A549 (cell line): ENCODE results near the gene FLRT3.

Source experiments
- EP300 ChIP-seq, 2 experiments: fragments of >200 bp; sonication (Bioruptor Twin); formaldehyde crosslinking; IDR thresholded peaks; 2 replicates in 1 of 2; 3 replicates in 1 of 2; pipeline ENCODE4 v1.6.1; 2016 to 2017
- HDAC2 ChIP-seq: fragments of 200-600 bp; sonication (generic); IDR thresholded peaks from 2 replicates; pipeline ENCODE4 v1.6.1; 2016
- JUNB ChIP-seq: fragments of >200 bp; sonication (Bioruptor Twin); formaldehyde crosslinking; IDR thresholded peaks from 2 replicates; pipeline ENCODE4 v1.6.1; 2016
- KDM5A ChIP-seq: fragments of 200-600 bp; sonication (generic); IDR thresholded peaks from 2 replicates; pipeline ENCODE4 v1.6.1; 2016; ENCODE audit warnings: antibody characterized with exemption, mild to moderate bottlenecking
- NR3C1 ChIP-seq: fragments of >200 bp; sonication (Bioruptor Twin); formaldehyde crosslinking; IDR thresholded peaks from 3 replicates; pipeline ENCODE4 v1.6.1; 2017
- POLR2A ChIP-seq: IDR thresholded peaks from 2 replicates; pipeline ENCODE4 v1.6.1; 2012; ENCODE audit warnings: mild to moderate bottlenecking, low read length
- SMC3 ChIP-seq: fragments of >200 bp; sonication (Bioruptor Twin); formaldehyde crosslinking; IDR thresholded peaks from 3 replicates; pipeline ENCODE4 v1.6.1; 2018; ENCODE audit warnings: inconsistent platforms
- ZNF302 ChIP-seq: fragments of 250-450 bp; sonication (Bioruptor Pico); IDR thresholded peaks from 2 replicates; pipeline ENCODE4 v1.9.0; 2021; ENCODE audit warnings: inconsistent platforms, mild to moderate bottlenecking, moderate library complexity
- TF ChIP-seq, protein P1 (sequence below): fragments of >200 bp; sonication (Bioruptor Twin); formaldehyde crosslinking; IDR thresholded peaks from 3 replicates; pipeline ENCODE4 v1.5.1; 2016
- TF ChIP-seq, protein P2 (sequence below): fragments of 250-450 bp; sonication (Bioruptor Pico); IDR thresholded peaks from 2 replicates; pipeline ENCODE4 v1.5.0; 2021; ENCODE audit warnings: mild to moderate bottlenecking, moderate library complexity, borderline replicate concordance

DNA sequence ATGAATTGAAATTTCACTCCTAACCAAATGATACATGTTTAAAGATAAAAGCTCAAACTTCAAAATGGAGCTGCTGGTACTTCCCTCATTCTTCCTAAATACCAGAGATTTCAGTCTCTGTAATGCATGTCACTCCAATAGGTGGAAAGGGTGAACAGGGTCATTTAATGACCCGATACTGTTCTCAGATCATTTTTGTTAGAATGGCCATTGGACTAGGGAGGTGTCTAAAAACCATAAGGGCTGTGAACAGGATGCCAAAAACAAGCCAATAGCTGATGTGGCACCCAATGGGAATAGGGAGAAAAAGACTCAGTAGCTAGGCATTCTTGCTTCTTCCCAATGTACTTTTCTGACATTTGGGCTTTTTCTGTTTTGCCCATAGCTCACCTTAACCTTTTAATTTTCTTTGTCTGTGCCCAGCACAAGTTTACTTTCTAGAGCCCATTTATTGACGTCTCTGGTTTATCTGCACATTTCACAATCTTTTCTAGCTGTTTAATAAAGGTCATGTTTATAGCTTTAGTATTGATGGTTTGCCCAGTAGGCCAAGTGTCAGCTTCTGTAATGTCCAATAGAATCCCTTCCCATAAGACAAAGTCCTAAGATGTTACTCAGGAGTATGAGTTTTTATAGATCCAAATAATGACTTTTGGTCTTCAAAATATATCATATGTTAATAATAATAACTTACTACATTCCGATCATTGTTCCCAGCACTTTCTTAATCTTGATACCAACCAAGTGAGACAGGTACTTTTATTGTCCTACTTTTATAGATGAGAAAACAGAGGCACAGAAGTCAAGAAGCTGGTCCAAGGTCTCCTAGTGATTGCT lies 24.3 kb upstream of the FLRT3 start:
- TF ChIP-seq ZNF302, result no peak
- TF ChIP-seq, protein P1, sequence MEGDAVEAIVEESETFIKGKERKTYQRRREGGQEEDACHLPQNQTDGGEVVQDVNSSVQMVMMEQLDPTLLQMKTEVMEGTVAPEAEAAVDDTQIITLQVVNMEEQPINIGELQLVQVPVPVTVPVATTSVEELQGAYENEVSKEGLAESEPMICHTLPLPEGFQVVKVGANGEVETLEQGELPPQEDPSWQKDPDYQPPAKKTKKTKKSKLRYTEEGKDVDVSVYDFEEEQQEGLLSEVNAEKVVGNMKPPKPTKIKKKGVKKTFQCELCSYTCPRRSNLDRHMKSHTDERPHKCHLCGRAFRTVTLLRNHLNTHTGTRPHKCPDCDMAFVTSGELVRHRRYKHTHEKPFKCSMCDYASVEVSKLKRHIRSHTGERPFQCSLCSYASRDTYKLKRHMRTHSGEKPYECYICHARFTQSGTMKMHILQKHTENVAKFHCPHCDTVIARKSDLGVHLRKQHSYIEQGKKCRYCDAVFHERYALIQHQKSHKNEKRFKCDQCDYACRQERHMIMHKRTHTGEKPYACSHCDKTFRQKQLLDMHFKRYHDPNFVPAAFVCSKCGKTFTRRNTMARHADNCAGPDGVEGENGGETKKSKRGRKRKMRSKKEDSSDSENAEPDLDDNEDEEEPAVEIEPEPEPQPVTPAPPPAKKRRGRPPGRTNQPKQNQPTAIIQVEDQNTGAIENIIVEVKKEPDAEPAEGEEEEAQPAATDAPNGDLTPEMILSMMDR, result no peak
- no peak for TF ChIP-seq NR3C1
- no peak for TF ChIP-seq POLR2A
- TF ChIP-seq SMC3, result no peak
- no peak for TF ChIP-seq HDAC2
- TF ChIP-seq, protein P2, sequence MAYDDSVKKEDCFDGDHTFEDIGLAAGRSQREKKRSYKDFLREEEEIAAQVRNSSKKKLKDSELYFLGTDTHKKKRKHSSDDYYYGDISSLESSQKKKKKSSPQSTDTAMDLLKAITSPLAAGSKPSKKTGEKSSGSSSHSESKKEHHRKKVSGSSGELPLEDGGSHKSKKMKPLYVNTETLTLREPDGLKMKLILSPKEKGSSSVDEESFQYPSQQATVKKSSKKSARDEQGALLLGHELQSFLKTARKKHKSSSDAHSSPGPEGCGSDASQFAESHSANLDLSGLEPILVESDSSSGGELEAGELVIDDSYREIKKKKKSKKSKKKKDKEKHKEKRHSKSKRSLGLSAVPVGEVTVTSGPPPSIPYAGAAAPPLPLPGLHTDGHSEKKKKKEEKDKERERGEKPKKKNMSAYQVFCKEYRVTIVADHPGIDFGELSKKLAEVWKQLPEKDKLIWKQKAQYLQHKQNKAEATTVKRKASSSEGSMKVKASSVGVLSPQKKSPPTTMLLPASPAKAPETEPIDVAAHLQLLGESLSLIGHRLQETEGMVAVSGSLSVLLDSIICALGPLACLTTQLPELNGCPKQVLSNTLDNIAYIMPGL (CRISPR knock-in tag), result no peak
- no peak for TF ChIP-seq JUNB
- TF ChIP-seq EP300 (IDR thresholded peaks at IDR 0.05), result no peak
- TF ChIP-seq KDM5A, result no peak
